GM21576 (cell line): Measurements from ENCODE around the gene FAM83E.
"Not testable (repeated sequence)": the region's sequence is repeated elsewhere in the genome, so short reads cannot be mapped to it uniquely, and the experiment has no call there.

Experiments
- ATAC-seq: cut with Tn5 transposase; IDR thresholded peaks from one replicate; pipeline ENCODE4 v1.9.1; 2021; ENCODE audit warnings: mild to moderate bottlenecking, moderate library complexity; ENCODE audit not compliant: unreplicated experiment

Gene FAM83E

GRCh38 chr19:48614436-48615230, at the start of gene FAM83E:
Gene FAM83E, minus strand, starts transcription at chr19:48615076. Its CDS starts 1,704 bp downstream, at chr19:48613372.
- ATAC-seq: no peak

GRCh38 chr19:48664476-48664875, 49.6 kb upstream of the FAM83E start:
- no peak for ATAC-seq

GRCh38 chr19:48663667-48664066, 48.8 kb upstream of the FAM83E start:
- ATAC-seq: no peak

- no peak for ATAC-seq
These were observed 46.8 kb upstream of the FAM83E start for GRCh38 chr19:48661711-48662090.

- ATAC-seq: peak; percentile 71
These were observed 46.2 kb upstream of the FAM83E start for GRCh38 chr19:48660852-48661710.

GRCh38 chr19:48659768-48660167, 44.9 kb upstream of the FAM83E start:
- no peak for ATAC-seq

GRCh38 chr19:48658483-48658882, 43.6 kb upstream of the FAM83E start:
- ATAC-seq: no peak

- ATAC-seq: not testable (repeated sequence)
These were observed 43.0 kb upstream of the FAM83E start for GRCh38 chr19:48657828-48658227.

- ATAC-seq: no peak
These were observed 42.1 kb upstream of the FAM83E start for GRCh38 chr19:48656840-48657474.

- no peak for ATAC-seq
These were observed 39.6 kb upstream of the FAM83E start for GRCh38 chr19:48654299-48655059.

GRCh38 chr19:48651683-48652048, 36.8 kb upstream of the FAM83E start:
- no peak for ATAC-seq

GRCh38 chr19:48650974-48651682, 36.3 kb upstream of the FAM83E start:
- no peak for ATAC-seq

GRCh38 chr19:48648134-48648533, 33.3 kb upstream of the FAM83E start:
- ATAC-seq: no peak

- no peak for ATAC-seq
These were observed 31.9 kb upstream of the FAM83E start for GRCh38 chr19:48646722-48647216.

- ATAC-seq: peak; percentile 69
These were observed 31.3 kb upstream of the FAM83E start, which contains the start of gene CA11 for GRCh38 chr19:48646001-48646721. Gene CA11, minus strand, starts transcription at chr19:48646187. Its CDS starts 555 bp downstream, at chr19:48645632.

GRCh38 chr19:48645620-48646000, 30.7 kb upstream of the FAM83E start:
- ATAC-seq: no peak

GRCh38 chr19:48644839-48645619, 30.2 kb upstream of the FAM83E start:
- peak; percentile 40 for ATAC-seq

GRCh38 chr19:48644355-48644754, 29.5 kb upstream of the FAM83E start:
- ATAC-seq: no peak
